ENCODE results near the gene NACC2.
A peak's percentile ranks its signal among the peaks of the same experiment; 100 is the strongest.

The NACC2 gene

GRCh38 chr9:136095070-136096058 lies at the start of gene NACC2:
Gene NACC2, minus strand, starts transcription at chr9:136095289. Its CDS starts 44,768 bp downstream, at chr9:136050521.
- DNase-seq = peak; percentile 89

DNA sequence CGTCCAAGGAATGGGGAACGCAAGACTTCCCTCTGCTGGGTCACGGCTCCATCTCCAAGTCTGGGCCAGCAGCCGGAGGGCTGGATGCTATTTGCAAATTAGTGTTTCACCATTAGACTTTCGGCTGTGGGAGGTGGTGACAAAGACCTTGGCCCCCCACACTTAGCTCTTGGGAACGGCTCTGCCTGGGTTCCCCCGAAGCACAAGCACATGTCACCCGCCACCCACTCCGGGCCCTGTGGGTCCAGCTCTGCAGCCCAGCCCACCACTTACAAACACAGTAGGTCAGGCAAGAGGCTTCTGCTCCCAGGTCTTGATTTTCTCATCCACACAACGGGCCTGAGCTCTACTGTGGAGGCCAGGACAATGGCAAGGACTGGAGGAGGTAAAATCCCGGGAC lies 49.4 kb upstream of the NACC2 start:
- no peak for DNase-seq

- DNase-seq = peak; percentile 69
Observed at GRCh38 chr9:136143215-136144001, 48.3 kb upstream of the NACC2 start.

- no peak for DNase-seq
Observed at GRCh38 chr9:136142859-136143214, 47.7 kb upstream of the NACC2 start.

DNA sequence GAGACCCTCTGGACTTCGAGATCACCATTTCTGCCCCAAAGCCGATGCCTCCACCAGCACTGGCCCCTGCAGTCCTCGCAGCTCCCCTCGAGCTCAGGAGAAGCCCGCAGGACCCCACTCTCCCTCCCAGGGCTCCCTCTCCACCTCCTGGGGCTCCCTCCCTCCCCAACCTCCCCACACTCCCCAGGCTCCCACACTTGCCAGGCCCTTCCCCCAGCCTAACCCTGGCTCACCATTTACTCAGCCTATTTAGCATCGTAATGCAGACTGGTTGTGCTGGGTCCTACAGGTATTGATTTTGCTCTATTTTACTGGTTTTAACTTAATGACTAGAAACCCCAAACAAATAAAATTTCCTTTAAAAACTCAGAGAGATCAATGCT lies 47.3 kb upstream of the NACC2 start:
- no peak for DNase-seq

- no peak for DNase-seq
Observed at GRCh38 chr9:136141682-136142413, 46.8 kb upstream of the NACC2 start.

DNA sequence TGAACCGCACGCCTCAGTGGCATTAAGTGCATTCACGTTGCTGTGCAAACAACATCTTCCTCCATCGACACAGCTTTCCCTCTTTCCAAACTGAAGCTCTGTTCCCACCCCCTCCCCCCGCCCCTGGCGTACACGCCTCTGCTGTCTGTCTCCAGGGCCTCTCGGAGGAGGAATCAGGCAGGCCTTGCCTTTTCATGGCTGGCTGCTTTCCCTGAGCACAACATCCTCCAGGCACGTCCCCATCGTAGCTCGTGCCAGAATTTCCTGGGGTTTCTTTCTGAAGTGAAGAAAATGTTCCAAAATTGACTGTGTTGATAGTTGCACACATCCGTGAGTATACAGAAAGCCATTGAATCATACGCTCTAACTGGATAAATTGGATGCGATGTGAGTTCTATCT lies 45.9 kb upstream of the NACC2 start:
- DNase-seq = peak; percentile 45

- no peak for DNase-seq
Observed at GRCh38 chr9:136140046-136140445, 45.0 kb upstream of the NACC2 start.

DNA sequence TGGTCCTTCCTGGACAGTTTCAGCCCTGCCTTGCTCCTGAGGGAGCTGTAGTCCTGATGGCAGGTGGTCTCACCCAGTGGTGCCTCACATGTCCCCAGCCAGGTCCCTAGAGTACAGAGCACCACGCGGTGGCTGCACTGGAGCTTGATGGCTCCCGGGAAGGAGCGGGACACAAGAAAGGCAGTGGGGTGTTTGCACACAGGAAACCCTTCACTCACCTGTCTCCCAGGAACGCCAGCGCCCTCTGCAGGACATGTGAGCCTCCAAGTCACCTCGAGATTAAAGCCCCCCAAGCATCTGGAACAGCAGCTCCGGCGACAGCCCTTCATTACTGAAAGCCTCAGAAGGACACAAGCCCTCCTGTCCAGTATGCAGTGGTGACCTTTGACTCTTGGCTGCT lies 43.5 kb upstream of the NACC2 start:
- peak; percentile 80 for DNase-seq

GRCh38 chr9:136137321-136138265 lies 42.5 kb upstream of the NACC2 start:
- peak; percentile 48 for DNase-seq

DNA sequence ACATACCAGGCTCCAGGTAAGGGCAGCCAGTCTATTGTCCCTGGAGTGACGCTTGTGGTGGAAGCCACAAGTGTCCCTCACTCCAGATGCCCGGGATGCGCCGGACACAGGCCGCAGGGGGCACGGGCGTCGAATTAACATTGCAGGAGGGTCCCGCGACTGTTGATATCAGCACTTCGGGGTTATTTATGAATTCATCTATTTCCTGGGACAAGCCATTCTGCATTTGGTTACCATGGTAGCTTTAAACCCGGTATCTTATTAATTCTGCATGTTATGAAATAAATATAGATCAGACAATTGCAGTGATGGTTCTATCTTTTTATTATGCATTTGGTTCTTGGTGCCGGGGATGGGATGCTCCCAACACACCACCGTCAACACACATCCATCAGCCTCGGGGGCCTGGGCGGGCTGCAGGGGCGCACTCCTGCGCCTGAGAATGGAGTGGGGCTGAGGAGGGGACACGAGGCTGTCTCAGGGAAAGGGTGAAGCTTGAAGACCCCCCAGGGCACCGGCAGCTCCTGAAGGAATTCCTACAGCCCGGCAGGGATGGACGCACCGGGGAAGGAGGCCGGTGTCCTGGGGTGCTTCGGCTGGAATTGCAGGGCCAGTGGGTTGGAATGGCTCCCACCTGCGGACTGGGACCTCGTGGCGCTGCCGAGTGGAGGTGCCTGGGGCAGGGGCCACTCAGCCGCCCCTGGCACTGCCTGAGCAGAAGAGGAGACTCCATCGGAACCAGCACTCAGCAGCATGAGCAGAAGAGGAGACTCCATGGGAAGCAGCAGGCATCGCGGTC lies 41.2 kb upstream of the NACC2 start:
- DNase-seq = no peak

- DNase-seq = no peak
Observed at GRCh38 chr9:136135326-136136126, 40.4 kb upstream of the NACC2 start.

- no peak for DNase-seq
Observed at GRCh38 chr9:136133959-136134484, 38.9 kb upstream of the NACC2 start.

DNA sequence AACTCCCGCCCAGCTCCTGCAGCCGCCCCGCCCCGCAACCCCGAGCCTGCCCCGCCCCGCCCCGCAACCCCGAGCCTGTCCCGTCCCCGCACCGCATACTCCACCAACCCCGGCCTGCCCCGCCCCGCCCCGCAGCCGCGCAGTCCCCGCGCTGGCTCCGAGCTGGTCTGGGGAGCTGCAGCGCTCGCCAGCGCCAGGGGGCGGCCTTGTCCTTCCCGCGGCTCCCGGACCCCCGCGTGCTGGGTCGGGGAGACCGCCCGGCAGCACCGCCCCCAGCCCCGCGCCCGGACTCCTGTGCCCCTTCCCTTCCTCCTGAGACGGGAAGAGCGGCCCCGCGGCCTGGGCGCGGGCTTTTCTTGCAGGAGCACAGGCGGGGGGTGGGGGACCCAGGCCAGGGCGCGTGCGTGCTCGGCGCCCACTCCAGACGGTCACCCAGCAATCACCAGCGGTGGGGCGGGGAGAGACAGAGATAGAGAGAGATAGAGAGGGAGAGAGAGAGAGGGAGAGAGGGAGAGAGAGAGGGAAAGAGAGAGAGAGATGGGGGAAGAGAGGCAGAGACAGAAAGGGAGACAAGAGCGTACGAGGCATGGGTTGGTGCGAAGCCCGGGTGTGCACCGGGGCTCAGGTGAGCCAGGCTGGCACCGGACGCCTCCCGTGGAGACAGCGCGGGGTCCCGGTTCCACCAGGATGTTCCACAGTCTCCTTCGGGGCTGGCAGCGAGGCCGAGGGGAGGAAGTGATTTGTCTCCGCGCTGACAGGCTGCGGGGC lies 38.3 kb upstream of the NACC2 start:
- DNase-seq = peak; percentile 78

- DNase-seq = no peak
Observed at GRCh38 chr9:136132512-136133050, 37.5 kb upstream of the NACC2 start.

DNA sequence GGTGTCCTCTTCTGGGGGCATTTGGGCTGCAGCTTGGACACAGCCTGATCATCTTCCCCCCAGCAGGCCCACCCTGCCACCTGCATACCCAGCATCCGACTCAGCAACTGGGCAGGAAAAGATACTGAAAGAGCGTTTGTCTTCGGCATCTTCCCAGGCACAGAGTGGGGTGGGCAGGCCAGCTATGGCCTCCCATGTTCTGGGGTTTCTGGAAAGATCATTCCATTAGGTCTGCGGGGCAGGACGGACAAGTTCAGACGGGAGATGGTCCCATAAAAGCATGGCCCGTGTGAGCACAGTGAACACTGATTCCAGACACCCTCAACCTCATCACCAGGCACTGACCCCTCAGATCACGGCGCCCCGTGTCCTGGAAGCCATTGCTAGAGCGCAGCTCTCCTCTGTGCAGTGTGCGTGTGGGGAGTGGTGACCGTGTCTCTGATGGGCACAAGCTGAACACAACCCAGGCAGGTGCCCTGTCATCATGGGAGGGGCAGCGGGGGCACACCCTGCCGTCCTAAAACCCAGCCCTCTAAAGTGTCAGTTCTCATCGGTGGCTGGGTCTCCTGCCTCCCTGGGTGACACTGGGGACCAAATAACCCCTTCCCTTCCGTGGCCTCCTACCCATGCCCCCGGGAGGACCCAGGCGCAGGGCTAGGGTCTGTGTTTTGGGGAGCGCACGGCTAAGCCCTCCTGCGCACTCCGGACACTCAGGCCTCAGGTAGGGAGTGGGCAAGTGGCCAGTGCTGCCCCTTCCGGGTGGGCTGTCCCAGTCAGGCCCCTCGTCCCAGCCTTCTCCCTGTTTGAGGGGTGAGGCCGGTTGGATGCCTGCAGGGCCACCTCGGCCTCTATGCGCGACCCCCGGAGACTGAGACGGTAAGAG lies 36.8 kb upstream of the NACC2 start:
- no peak for DNase-seq

DNA sequence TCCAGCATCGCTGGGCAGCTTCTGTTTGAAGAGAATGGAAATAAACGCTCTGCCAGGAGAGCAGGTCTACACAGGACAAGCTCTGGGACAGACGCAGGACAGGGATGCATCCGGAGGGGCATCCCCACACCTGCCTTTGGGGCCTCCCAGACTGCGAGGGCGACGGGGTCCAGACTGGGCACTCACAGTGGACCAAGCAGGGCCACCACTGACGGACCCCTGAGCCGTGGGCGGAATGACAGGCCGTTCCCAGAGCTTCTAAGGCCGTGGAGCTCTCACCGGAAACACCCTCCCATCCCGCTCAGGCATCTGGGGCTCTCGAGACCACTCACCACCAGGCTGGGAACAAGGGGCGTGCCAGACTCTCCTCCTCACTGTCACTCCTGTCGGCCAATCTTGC lies 34.1 kb upstream of the NACC2 start:
- DNase-seq = no peak

DNA sequence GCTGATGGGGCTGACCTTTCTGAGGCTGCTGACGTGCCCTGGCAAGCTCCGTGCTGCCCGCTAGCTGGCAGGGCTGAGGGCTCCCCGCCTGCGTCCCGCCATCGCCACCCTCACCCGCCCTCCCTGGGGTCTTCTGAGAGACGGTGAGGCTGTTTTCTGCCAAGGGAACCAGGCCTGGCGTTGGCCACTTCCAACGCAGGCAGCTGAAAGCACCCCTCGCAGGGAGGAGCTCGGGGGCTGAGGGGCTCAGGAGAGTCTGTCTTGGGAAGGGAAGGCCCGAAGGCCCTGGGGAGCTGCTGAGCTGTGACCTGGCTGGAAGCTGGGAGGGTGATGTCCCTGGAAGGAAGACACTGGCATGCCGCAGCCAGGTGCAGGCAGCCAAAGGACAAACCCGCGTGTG lies 33.3 kb upstream of the NACC2 start:
- no peak for DNase-seq
